H9 (cell line): ENCODE measurements around the gene FOXO1. TPM values are rescaled to one million over a fixed set of nuclear protein-coding genes. Genes with fewer than 3 reads are reported as not detected.
A peak's percentile ranks its signal among the peaks of the same experiment; 100 is the strongest.

ENCODE experiments used
- DNase-seq: peaks from one replicate; pipeline ENCODE4 v3.0.0-alpha.2; 2017
- H2AFZ ChIP-seq: one replicate; pipeline ENCODE4 v1.6.1; 2013; ENCODE audit warnings: mild to moderate bottlenecking, low read length, control low read depth, moderate library complexity
- H2AK5ac ChIP-seq: 2 replicates; pipeline ENCODE4 v1.6.1; 2013; ENCODE audit warnings: low read length, control low read depth, mixed read lengths; ENCODE audit not compliant: insufficient read length
- H2BK120ac ChIP-seq: one replicate; pipeline ENCODE4 v1.6.1; 2013; ENCODE audit warnings: low read depth, mild to moderate bottlenecking, low read length, control low read depth, inconsistent platforms; ENCODE audit not compliant: poor library complexity, severe bottlenecking
- H2BK12ac ChIP-seq: 2 replicates; pipeline ENCODE4 v1.6.1; 2013; ENCODE audit warnings: low read length, control low read depth, mixed read lengths, low read depth; ENCODE audit not compliant: insufficient read length
- H2BK15ac ChIP-seq: 2 replicates; pipeline ENCODE4 v1.6.1; 2013; ENCODE audit warnings: low read depth, low read length, control low read depth
- H2BK20ac ChIP-seq: one replicate; pipeline ENCODE4 v1.6.1; 2013; ENCODE audit warnings: low read depth, mild to moderate bottlenecking, low read length, control low read depth, inconsistent platforms; ENCODE audit not compliant: poor library complexity, severe bottlenecking
- H2BK5ac ChIP-seq: 2 replicates; pipeline ENCODE4 v1.6.1; 2013; ENCODE audit warnings: low read length, control low read depth, mixed read lengths; ENCODE audit not compliant: insufficient read length
- H3K14ac ChIP-seq: 2 replicates; pipeline ENCODE4 v1.6.1; 2013; ENCODE audit warnings: low read length, control low read depth; ENCODE audit not compliant: insufficient read depth
- H3K18ac ChIP-seq: 2 replicates; pipeline ENCODE4 v1.6.1; 2013; ENCODE audit warnings: low read depth, mild to moderate bottlenecking, mixed read lengths, low read length, control low read depth; ENCODE audit not compliant: insufficient read length
- H3K23ac ChIP-seq: 2 replicates; pipeline ENCODE4 v1.6.1; 2013; ENCODE audit warnings: low read length, control low read depth, mixed read lengths, low read depth; ENCODE audit not compliant: insufficient read length
- H3K23me2 ChIP-seq: 2 replicates; pipeline ENCODE4 v1.6.1; 2013; ENCODE audit warnings: low read depth, mild to moderate bottlenecking, mixed read lengths, low read length, control low read depth; ENCODE audit not compliant: insufficient read length, poor library complexity, severe bottlenecking
- H3K27ac ChIP-seq: 2 replicates; pipeline ENCODE4 v1.5.1; 2013; ENCODE audit warnings: low read length, control low read depth, mixed read lengths, low read depth; ENCODE audit not compliant: insufficient read length
- H3K27me3 ChIP-seq: 2 replicates; pipeline ENCODE4 v1.6.1; 2013; ENCODE audit warnings: low read length, control low read depth, inconsistent platforms; ENCODE audit not compliant: insufficient read depth
- H3K4ac ChIP-seq: 2 replicates; pipeline ENCODE4 v1.6.1; 2013; ENCODE audit warnings: low read depth, mild to moderate bottlenecking, control low read depth, inconsistent platforms, low read length, moderate library complexity
- H3K4me1 ChIP-seq: 2 replicates; pipeline ENCODE4 v1.6.1; 2013; ENCODE audit warnings: low read length, control low read depth, inconsistent platforms; ENCODE audit not compliant: insufficient read depth
- H3K4me2 ChIP-seq: 2 replicates; pipeline ENCODE4 v1.6.1; 2013; ENCODE audit warnings: low read length, control low read depth, mixed read lengths; ENCODE audit not compliant: insufficient read length, insufficient read depth
- H3K56ac ChIP-seq: 2 replicates; pipeline ENCODE4 v1.6.1; 2013; ENCODE audit warnings: low read depth, mild to moderate bottlenecking, mixed read lengths, low read length, control low read depth; ENCODE audit not compliant: insufficient read length
- H3K79me1 ChIP-seq: 2 replicates; pipeline ENCODE4 v1.6.1; 2013; ENCODE audit warnings: low read depth, mild to moderate bottlenecking, moderate library complexity, low read length, control low read depth, inconsistent platforms; ENCODE audit not compliant: insufficient read depth, poor library complexity, severe bottlenecking
- H3K79me2 ChIP-seq: 2 replicates; pipeline ENCODE4 v1.6.1; 2013; ENCODE audit warnings: low read length, control low read depth, inconsistent platforms; ENCODE audit not compliant: insufficient read depth
- H3K9ac ChIP-seq: 2 replicates; pipeline ENCODE4 v1.6.1; 2013; ENCODE audit warnings: low read length, control low read depth, mixed read lengths; ENCODE audit not compliant: insufficient read length; ENCODE audit errors: extremely low read depth
- H3K9me3 ChIP-seq: one replicate; pipeline ENCODE4 v1.6.1; 2013; ENCODE audit warnings: low read depth, low read length, inconsistent platforms; ENCODE audit not compliant: control insufficient read depth
- H3T11ph ChIP-seq: one replicate; pipeline ENCODE4 v1.6.1; 2013; ENCODE audit warnings: mild to moderate bottlenecking, low read length, control low read depth, inconsistent platforms
- H4K20me1 ChIP-seq: one replicate; pipeline ENCODE4 v1.6.1; 2013; ENCODE audit not compliant: control insufficient read depth, insufficient read length, insufficient read depth
- H4K5ac ChIP-seq: 2 replicates; pipeline ENCODE4 v1.6.1; 2013; ENCODE audit warnings: low read depth, mild to moderate bottlenecking, mixed read lengths, low read length, control low read depth; ENCODE audit not compliant: insufficient read length
- H4K8ac ChIP-seq: replicated peaks from 2 replicates; pipeline ENCODE4 v1.6.1; 2013; ENCODE audit warnings: low read length, control low read depth, mixed read lengths, low read depth; ENCODE audit not compliant: insufficient read length
- H4K91ac ChIP-seq: 2 replicates; pipeline ENCODE4 v1.6.1; 2013; ENCODE audit warnings: low read depth, mild to moderate bottlenecking, moderate library complexity, mixed read lengths, low read length, control low read depth; ENCODE audit not compliant: insufficient read length
- H3K27ac Mint-ChIP-seq, 3 experiments: 2 replicates in 2 of 3; 3 replicates in 1 of 3; pipeline ENCODE4 v1.8.0; 2020 to 2021; ENCODE audit warnings: mixed read lengths in 3 of 3, mild to moderate bottlenecking in 1 of 3, moderate library complexity in 1 of 3
- H3K27me3 Mint-ChIP-seq: 2 replicates; pipeline ENCODE4 v1.8.0; 2021; ENCODE audit warnings: low read depth, mild to moderate bottlenecking, moderate library complexity, mixed read lengths
- H3K36me3 Mint-ChIP-seq, 3 experiments: 2 replicates in 2 of 3; 3 replicates in 1 of 3; pipeline ENCODE4 v1.8.0; 2020 to 2021; ENCODE audit warnings: low read depth in 3 of 3, mixed read lengths in 3 of 3; ENCODE audit not compliant: insufficient read depth in 1 of 3
- H3K4me1 Mint-ChIP-seq, 2 experiments: 2 replicates each; pipeline ENCODE4 v1.8.0; 2020; ENCODE audit warnings: mixed read lengths in 2 of 2
- H3K4me3 Mint-ChIP-seq, 2 experiments: 2 replicates in 1 of 2; 3 replicates in 1 of 2; pipeline ENCODE4 v1.8.0; 2020 to 2021; ENCODE audit warnings: mild to moderate bottlenecking in 2 of 2, mixed read lengths in 2 of 2, moderate library complexity in 1 of 2
- H3K9me3 Mint-ChIP-seq, 2 experiments: 2 replicates in 1 of 2; 3 replicates in 1 of 2; pipeline ENCODE4 v1.8.0; 2020; ENCODE audit warnings: mild to moderate bottlenecking in 2 of 2, mixed read lengths in 2 of 2, moderate library complexity in 1 of 2
- WGBS: extraction: QIAGEN DNeasy Blood & Tissue Kit; methylation state at CpG from one replicate; pipeline ENCODE4 v1.1.7; 2013; ENCODE audit warnings: missing lambda C conversion rate, low lambda C conversion rate, mixed read lengths; ENCODE audit not compliant: insufficient read length; ENCODE audit errors: extremely low coverage; 5-methylcytosine and 5-hydroxymethylcytosine counted together
- total RNA-seq: library from RNA; stranded (reverse); gene quantifications from 2 replicates; pipeline ENCODE4 v1.2.1, GENCODE V29; 2021
- TF ChIP-seq, protein P1 (sequence below): fragments of 200-600 bp; sonication (generic); conservative IDR thresholded peaks from 3 replicates; pipeline ENCODE4 v1.8.0; 2021; ENCODE audit warnings: antibody characterized with exemption, mild to moderate bottlenecking

Gene FOXO1
- total RNA-seq, 1 experiment from 2014 or later, result 44.6 TPM

DNA sequence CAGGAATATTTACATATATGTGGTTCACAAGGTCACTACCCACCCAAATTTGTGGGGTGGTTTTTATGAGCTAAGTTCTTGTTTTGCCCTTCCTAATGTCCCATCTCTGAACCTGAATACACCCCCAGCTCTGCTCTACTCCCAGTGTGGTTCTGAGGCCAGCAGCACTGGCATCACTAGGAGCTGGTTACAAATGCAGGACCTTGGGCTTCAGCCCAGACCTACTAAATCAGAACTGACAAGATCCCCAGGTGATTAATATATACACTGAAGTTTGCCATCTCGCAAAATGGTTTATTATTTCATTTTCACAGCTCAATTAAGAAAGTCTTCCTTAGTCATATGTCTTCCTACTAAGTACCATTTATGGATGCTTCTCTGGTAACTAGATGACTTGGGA is 67.9 kb downstream of the FOXO1 start:
- Mint-ChIP-seq H3K27me3 (no peaks in the 10 kb centered on the region), H3K9me3 (no peaks in the 10 kb centered on the region), H3K27ac (peak overlapping the region in 1 of 3 experiments; percentile 56; a peak in 2 of 7 replicates), H3K4me1 (peaks cover 74 to 75% of the 10 kb centered on the region in 2 experiments), H3K36me3 (peaks cover 0 to 8% (median 0%) of the 10 kb centered on the region in 3 experiments; a peak in 2 of 7 replicates), H3K4me3 (no peak overlapping the region)
- H4K20me1 ChIP-seq, result peaks cover 2% of the 10 kb centered on the region
- no peak overlapping the region for H2BK15ac ChIP-seq
- H3K23me2 ChIP-seq, result no peaks in the 10 kb centered on the region
- no peak overlapping the region for H3K4ac ChIP-seq
- H4K91ac ChIP-seq, result no peak overlapping the region
- H3T11ph ChIP-seq, result no peak overlapping the region
- H3K23ac ChIP-seq, result no peak overlapping the region
- no peak overlapping the region for H2BK20ac ChIP-seq
- H3K9me3 ChIP-seq, result no peaks in the 10 kb centered on the region
- no peak overlapping the region for H3K14ac ChIP-seq
- WGBS, result no CpG with 5 or more reads among the region's 1 CpG
- DNase-seq, result no peak
- TF ChIP-seq, protein P1, sequence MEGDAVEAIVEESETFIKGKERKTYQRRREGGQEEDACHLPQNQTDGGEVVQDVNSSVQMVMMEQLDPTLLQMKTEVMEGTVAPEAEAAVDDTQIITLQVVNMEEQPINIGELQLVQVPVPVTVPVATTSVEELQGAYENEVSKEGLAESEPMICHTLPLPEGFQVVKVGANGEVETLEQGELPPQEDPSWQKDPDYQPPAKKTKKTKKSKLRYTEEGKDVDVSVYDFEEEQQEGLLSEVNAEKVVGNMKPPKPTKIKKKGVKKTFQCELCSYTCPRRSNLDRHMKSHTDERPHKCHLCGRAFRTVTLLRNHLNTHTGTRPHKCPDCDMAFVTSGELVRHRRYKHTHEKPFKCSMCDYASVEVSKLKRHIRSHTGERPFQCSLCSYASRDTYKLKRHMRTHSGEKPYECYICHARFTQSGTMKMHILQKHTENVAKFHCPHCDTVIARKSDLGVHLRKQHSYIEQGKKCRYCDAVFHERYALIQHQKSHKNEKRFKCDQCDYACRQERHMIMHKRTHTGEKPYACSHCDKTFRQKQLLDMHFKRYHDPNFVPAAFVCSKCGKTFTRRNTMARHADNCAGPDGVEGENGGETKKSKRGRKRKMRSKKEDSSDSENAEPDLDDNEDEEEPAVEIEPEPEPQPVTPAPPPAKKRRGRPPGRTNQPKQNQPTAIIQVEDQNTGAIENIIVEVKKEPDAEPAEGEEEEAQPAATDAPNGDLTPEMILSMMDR, result no peak
- no peak overlapping the region for H4K8ac ChIP-seq
- no peak overlapping the region for H3K27ac ChIP-seq
- H3K79me1 ChIP-seq, result peaks cover 6% of the 10 kb centered on the region
- H3K4me2 ChIP-seq, result no peak overlapping the region
- no peak overlapping the region for H2AK5ac ChIP-seq
- H2BK120ac ChIP-seq, result no peak overlapping the region
- no peak overlapping the region for H3K18ac ChIP-seq
- no peak overlapping the region for H2BK5ac ChIP-seq
- H4K5ac ChIP-seq, result no peak overlapping the region
- peaks cover 10% of the 10 kb centered on the region; the same call in 1 of the 2 replicates for H3K4me1 ChIP-seq
- H3K79me2 ChIP-seq, result peaks cover 52% of the 10 kb centered on the region; the same call in 1 of the 2 replicates
- no peaks in the 10 kb centered on the region for H3K27me3 ChIP-seq
- H3K56ac ChIP-seq, result no peak overlapping the region
- no peak overlapping the region for H2AFZ ChIP-seq
- no peak overlapping the region for H3K9ac ChIP-seq
- H2BK12ac ChIP-seq, result no peak overlapping the region
